CD4-positive, alpha-beta T cell treated with Interleukin-21 for 1 hour (primary cell): ENCODE results near the gene CCNY.

Source experiments
- DNase-seq: peaks from one replicate; pipeline ENCODE4 v3.0.0-alpha.2; 2020

The CCNY gene

GRCh38 chr10:35434533-35434932 lies 98.2 kb downstream of the CCNY start:
- DNase-seq: no peak

- no peak for DNase-seq
These were observed 99.5 kb downstream of the CCNY start for GRCh38 chr10:35435824-35436223.

GRCh38 chr10:35437829-35438228 lies 101.5 kb downstream of the CCNY start:
- DNase-seq: no peak

GRCh38 chr10:35438718-35439571 lies 102.6 kb downstream of the CCNY start:
- no peak for DNase-seq

GRCh38 chr10:35440016-35440415 lies 103.7 kb downstream of the CCNY start:
- no peak for DNase-seq

GRCh38 chr10:35442028-35442427 lies 105.7 kb downstream of the CCNY start:
- DNase-seq: no peak

- DNase-seq: no peak
These were observed 106.3 kb downstream of the CCNY start for GRCh38 chr10:35442592-35442991.

- DNase-seq: no peak
These were observed 107.5 kb downstream of the CCNY start for GRCh38 chr10:35443858-35444257.

- no peak for DNase-seq
These were observed 109.0 kb downstream of the CCNY start for GRCh38 chr10:35445150-35445884.

GRCh38 chr10:35446439-35446838 lies 110.1 kb downstream of the CCNY start:
- DNase-seq: no peak

GRCh38 chr10:35447693-35448407 lies 111.5 kb downstream of the CCNY start:
- DNase-seq: peak; percentile 51

GRCh38 chr10:35448687-35449662 lies 112.7 kb downstream of the CCNY start:
- DNase-seq: no peak

GRCh38 chr10:35449944-35450343 lies 113.6 kb downstream of the CCNY start:
- DNase-seq: no peak

- DNase-seq: no peak
These were observed 115.1 kb downstream of the CCNY start for GRCh38 chr10:35451151-35452016.

- DNase-seq: no peak
These were observed 115.9 kb downstream of the CCNY start for GRCh38 chr10:35452171-35452570.

- no peak for DNase-seq
These were observed 116.5 kb downstream of the CCNY start for GRCh38 chr10:35452847-35453246.

GRCh38 chr10:35453855-35454532 lies 117.7 kb downstream of the CCNY start:
- DNase-seq: no peak

- DNase-seq: no peak
These were observed 119.9 kb downstream of the CCNY start for GRCh38 chr10:35456153-35456720.

GRCh38 chr10:35456784-35457183 lies 120.5 kb downstream of the CCNY start:
- DNase-seq: no peak
